SK-N-SH treated with all-trans-retinoic acid at 6 μM for 48 hours (cell line): ENCODE results near the gene PSMD7.

Experiments used
- ARNTL ChIP-seq: fragments of 450-650 bp; formaldehyde crosslinking; IDR thresholded peaks from 2 replicates; pipeline ENCODE4 v1.5.0; 2020; ENCODE audit warnings: low read depth, mild to moderate bottlenecking, moderate library complexity, borderline replicate concordance
- CSDC2 ChIP-seq: fragments of 250-450 bp; sonication (Bioruptor Pico); IDR thresholded peaks from 2 replicates; pipeline ENCODE4 v1.5.0; 2020; ENCODE audit warnings: mild to moderate bottlenecking, moderate library complexity
- GLIS3 ChIP-seq: fragments of 250-450 bp; sonication (Bioruptor Pico); IDR thresholded peaks from 2 replicates; pipeline ENCODE4 v1.5.0; 2020; ENCODE audit warnings: mild to moderate bottlenecking, moderate library complexity
- ZFP30 ChIP-seq: fragments of 450-650 bp; formaldehyde crosslinking; IDR thresholded peaks from 2 replicates; pipeline ENCODE4 v1.5.0; 2022; ENCODE audit warnings: mild to moderate bottlenecking, moderate library complexity
- TF ChIP-seq, protein P1 (sequence below): fragments of 250-450 bp; sonication (Bioruptor Pico); IDR thresholded peaks from 2 replicates; pipeline ENCODE4 v1.5.0; 2020; ENCODE audit warnings: mild to moderate bottlenecking, moderate library complexity

DNA sequence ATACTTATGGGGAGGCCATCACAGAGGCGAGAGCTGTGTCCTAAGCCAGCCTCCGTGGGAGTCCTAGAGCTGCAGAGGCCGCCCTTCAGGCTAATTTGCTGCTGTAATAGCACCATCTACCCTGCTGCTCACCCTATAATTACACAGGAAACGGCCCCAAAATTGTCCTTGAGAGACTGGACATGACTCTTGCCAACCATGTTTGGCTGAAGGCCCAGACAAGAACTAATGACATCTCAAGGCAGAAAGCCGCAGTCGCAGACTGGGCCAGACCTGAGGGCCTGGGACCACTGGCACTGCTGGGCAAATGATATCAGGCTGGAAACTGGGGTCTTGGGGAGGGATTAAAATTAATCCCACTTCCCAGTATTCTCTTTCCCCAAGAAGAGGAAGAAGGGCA is 24.1 kb downstream of the PSMD7 start:
- TF ChIP-seq GLIS3: no peak
- TF ChIP-seq, protein P1, sequence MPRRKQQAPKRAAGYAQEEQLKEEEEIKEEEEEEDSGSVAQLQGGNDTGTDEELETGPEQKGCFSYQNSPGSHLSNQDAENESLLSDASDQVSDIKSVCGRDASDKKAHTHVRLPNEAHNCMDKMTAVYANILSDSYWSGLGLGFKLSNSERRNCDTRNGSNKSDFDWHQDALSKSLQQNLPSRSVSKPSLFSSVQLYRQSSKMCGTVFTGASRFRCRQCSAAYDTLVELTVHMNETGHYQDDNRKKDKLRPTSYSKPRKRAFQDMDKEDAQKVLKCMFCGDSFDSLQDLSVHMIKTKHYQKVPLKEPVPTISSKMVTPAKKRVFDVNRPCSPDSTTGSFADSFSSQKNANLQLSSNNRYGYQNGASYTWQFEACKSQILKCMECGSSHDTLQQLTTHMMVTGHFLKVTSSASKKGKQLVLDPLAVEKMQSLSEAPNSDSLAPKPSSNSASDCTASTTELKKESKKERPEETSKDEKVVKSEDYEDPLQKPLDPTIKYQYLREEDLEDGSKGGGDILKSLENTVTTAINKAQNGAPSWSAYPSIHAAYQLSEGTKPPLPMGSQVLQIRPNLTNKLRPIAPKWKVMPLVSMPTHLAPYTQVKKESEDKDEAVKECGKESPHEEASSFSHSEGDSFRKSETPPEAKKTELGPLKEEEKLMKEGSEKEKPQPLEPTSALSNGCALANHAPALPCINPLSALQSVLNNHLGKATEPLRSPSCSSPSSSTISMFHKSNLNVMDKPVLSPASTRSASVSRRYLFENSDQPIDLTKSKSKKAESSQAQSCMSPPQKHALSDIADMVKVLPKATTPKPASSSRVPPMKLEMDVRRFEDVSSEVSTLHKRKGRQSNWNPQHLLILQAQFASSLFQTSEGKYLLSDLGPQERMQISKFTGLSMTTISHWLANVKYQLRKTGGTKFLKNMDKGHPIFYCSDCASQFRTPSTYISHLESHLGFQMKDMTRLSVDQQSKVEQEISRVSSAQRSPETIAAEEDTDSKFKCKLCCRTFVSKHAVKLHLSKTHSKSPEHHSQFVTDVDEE (CRISPR knock-in tag): no peak
- no peak for TF ChIP-seq ARNTL (CRISPR knock-in tag)
- no peak for TF ChIP-seq ZFP30
- TF ChIP-seq CSDC2: no peak
